Activated naive CD4-positive, alpha-beta T cell treated with anti-CD3 and anti-CD28 coated beads, Interleukin-2, amount 50 U/mL, for 24 hours (primary cell): ENCODE measurements around the gene DMRTC2.
A peak's percentile ranks its signal among the peaks of the same experiment; 100 is the strongest.

Experiments used
- H3K27ac Mint-ChIP-seq: one replicate; pipeline ENCODE4 v1.8.0; 2021; ENCODE audit warnings: mild to moderate bottlenecking, mixed read lengths
- H3K27me3 Mint-ChIP-seq: one replicate; pipeline ENCODE4 v1.8.0; 2021; ENCODE audit warnings: mixed read lengths
- H3K36me3 Mint-ChIP-seq: one replicate; pipeline ENCODE4 v1.8.0; 2021; ENCODE audit warnings: mixed read lengths
- H3K4me1 Mint-ChIP-seq: one replicate; pipeline ENCODE4 v1.8.0; 2021; ENCODE audit warnings: mixed read lengths
- H3K4me3 Mint-ChIP-seq: one replicate; pipeline ENCODE4 v1.8.0; 2021; ENCODE audit warnings: mild to moderate bottlenecking, mixed read lengths
- H3K9me3 Mint-ChIP-seq: one replicate; pipeline ENCODE4 v1.8.0; 2021; ENCODE audit warnings: mixed read lengths

Gene DMRTC2

DNA sequence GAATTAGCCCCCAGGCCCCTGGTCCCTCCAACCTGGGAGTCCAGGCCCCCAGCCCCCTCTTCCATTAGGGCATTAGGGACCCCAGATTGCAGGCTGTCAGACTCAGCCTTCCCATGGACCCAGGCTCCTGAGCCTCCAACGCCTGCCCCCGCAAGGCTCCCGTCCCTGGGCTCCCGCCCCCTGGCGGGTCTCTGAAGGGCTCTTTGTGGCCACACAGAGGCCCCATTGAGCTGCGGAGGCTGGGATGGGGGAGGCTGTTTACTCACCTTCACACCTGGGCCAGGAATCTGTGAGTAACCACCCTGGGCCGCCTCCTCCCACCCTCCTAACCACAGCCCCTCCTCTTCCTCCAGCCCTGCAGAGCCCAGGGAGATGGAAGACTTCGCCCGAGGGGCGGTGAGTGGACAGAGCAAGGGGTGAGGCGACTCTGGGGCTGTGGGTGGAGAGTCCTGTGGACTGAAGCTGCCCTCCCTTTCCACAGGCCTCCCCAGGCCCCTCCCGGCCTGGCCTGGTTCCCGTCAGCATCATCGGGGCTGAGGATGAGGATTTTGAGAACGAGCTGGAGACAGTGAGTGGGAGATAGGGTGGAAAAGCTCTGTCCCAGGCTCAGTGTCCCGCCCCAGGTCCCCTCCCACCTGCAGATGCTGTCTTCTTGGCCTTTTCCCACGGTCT is 43.0 kb downstream of the DMRTC2 start:
- H3K27ac Mint-ChIP-seq, result peak overlapping the region; percentile 80
- H3K9me3 Mint-ChIP-seq, result no peaks in the 10 kb centered on the region
- peaks cover 12% of the 10 kb centered on the region for H3K36me3 Mint-ChIP-seq
- H3K27me3 Mint-ChIP-seq, result no peaks in the 10 kb centered on the region
- peak overlapping the region; percentile 85 for H3K4me3 Mint-ChIP-seq
- peaks cover 54% of the 10 kb centered on the region for H3K4me1 Mint-ChIP-seq

DNA sequence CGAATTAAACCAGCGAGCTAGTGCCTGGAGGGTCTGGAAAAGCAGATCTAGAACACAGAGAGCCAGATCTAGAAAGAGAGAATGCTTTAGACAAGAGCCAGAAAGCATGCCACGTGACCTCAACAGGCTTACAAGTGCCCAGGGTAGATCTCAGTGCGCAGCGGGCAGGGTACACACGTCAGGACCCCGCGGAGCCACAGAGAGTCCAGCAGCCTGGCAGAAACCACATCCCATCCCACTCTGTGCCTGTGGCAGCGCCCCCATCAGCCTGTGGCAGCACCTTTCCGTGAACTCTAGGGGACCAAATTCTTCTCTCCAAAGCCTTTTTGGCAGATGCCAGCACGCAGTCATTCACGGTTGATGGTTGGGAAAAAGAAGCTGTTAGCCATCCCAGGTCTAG is 44.1 kb downstream of the DMRTC2 start:
- Mint-ChIP-seq H3K4me3 (peak overlapping the region; percentile 85), H3K4me1 (peaks cover 59% of the 10 kb centered on the region), H3K36me3 (peaks cover 8% of the 10 kb centered on the region), H3K27me3 (no peaks in the 10 kb centered on the region), H3K27ac (peak overlapping the region; percentile 86), H3K9me3 (no peaks in the 10 kb centered on the region)

DNA sequence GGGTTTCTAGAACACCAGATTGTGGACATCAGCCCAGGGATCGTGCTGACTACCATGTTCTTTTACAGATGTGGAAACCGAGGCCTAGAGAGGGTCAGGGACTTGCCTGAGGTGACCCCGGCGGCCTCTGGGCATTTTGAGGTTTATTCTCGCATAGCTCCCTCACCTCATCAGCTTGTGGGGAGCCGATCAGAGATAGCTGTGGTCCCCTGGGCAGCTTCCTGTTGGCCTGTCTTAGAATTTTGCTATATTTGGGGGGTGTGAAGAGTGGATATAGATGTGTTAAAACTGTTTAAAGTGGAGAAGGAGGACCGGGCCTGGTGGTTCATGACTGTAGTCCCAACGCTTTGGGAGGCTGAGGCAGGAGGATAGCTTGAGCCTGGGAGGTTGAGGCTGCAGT is 45.1 kb downstream of the DMRTC2 start:
- no peaks in the 10 kb centered on the region for H3K27me3 Mint-ChIP-seq

DNA sequence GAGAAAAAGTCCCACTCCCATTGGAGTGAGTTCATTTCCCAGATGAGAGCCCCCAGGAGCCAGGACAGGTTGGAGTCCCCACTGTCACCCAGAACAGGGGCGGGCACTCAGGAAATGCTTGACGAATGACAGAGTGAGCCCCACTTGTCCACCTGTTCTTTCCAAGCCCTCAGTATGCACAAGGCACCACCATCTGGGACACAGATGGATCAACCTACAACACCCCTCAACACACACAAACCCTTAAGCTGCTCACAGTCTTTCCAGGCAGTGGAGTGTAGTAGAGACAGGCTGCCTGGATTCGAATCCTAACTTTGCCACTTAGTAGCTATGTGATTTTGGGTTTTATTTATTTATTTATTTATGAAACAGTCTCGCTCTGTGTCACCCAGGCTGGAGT is 46.1 kb downstream of the DMRTC2 start:
- Mint-ChIP-seq H3K27ac (no peak overlapping the region), H3K4me1 (peaks cover 64% of the 10 kb centered on the region), H3K9me3 (no peaks in the 10 kb centered on the region), H3K36me3 (peaks cover 12% of the 10 kb centered on the region), H3K4me3 (no peak overlapping the region), H3K27me3 (no peaks in the 10 kb centered on the region)

More for the DNA sequence above, 45.1 kb downstream of the DMRTC2 start:
- Mint-ChIP-seq H3K36me3 (peaks cover 8% of the 10 kb centered on the region), H3K4me3 (peak overlapping the region; percentile 56), H3K27ac (peak overlapping the region; percentile 86), H3K9me3 (no peaks in the 10 kb centered on the region), H3K4me1 (peaks cover 65% of the 10 kb centered on the region)

DNA sequence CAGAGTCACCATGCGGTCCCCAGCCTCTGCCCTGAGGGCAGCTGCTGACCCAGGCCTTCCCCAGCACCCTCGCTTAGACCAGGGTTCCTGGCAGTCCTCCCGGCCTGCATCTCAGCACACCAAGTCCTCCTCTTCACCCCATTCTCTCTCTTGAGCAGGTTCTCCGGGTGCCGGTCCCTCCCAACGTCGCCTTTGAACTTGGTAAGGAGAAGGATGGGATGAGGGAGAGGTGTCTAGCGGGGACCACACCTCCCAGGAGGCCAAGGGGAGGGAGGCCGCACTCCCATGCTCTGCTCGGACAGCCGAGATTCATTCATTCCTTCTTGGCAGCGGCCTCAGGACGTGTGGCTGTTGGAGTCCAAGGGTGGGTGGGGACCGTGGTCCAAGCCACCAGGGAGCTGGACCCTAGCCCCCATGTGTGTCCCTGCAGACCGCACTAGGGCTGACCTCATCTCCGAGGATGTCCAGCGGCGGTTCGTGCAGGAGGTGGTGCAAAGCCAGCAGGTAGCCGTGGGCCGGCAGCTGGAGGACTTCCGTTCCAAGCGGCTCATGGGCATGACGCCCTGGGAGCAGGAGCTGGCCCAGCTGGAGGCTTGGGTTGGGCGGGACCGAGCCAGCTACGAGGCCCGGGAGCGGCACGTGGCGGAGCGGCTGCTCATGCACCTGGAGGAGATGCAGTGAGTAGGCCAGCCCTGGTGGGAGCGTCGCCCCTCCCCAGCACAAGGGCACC is 47.5 kb downstream of the DMRTC2 start:
- Mint-ChIP-seq H3K4me3 (no peak overlapping the region), H3K36me3 (peaks cover 12% of the 10 kb centered on the region), H3K4me1 (peaks cover 58% of the 10 kb centered on the region)

DNA sequence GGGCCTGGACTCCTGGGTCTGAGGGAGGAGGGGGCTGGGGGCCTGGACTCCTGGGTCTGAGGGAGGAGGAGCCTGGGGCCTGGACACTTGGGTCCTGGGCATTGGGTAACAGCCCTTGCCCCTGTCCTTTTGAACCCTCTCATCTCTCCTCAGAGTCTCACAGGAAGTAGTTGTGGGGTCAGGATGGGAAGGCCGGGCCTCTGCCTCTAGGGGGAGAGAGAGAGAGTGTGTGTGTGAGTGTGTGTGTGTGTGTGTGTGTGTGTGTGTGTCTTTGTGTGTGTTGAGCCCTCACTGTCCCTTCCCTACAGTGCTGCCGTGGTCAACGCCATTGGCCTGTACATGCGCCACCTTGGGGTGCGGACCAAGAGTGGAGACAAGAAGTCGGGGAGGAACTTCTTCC is 49.1 kb downstream of the DMRTC2 start:
- peaks cover 8% of the 10 kb centered on the region for H3K36me3 Mint-ChIP-seq
- H3K27ac Mint-ChIP-seq, result peak overlapping the region; percentile 91
- H3K4me3 Mint-ChIP-seq, result no peak overlapping the region
- no peaks in the 10 kb centered on the region for H3K9me3 Mint-ChIP-seq
- peaks cover 62% of the 10 kb centered on the region for H3K4me1 Mint-ChIP-seq
- H3K27me3 Mint-ChIP-seq, result no peaks in the 10 kb centered on the region

More for the DNA sequence above, 47.5 kb downstream of the DMRTC2 start:
- Mint-ChIP-seq H3K27me3 (no peaks in the 10 kb centered on the region), H3K27ac (no peak overlapping the region), H3K9me3 (no peaks in the 10 kb centered on the region)

DNA sequence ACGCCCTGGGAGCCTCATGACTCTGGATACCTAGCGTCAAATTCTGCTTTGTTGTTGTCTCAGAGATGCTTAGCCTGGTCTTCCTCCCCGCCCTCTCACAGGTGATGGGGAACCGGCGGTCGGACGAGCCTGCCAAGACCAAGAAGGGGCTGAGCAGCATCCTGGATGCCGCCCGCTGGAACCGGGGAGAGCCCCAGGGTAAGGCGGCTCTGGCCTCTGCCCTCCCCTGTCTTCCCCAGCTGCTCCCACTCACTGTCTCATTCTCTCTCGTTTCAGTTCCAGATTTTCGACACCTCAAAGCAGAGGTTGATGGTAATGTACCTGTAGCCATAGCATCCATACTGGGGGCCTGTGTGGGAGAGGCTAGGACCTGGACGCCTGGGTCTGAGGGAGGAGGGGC is 49.5 kb downstream of the DMRTC2 start:
- Mint-ChIP-seq H3K4me1 (peaks cover 62% of the 10 kb centered on the region), H3K27ac (peak overlapping the region; percentile 91), H3K4me3 (no peak overlapping the region)

DNA sequence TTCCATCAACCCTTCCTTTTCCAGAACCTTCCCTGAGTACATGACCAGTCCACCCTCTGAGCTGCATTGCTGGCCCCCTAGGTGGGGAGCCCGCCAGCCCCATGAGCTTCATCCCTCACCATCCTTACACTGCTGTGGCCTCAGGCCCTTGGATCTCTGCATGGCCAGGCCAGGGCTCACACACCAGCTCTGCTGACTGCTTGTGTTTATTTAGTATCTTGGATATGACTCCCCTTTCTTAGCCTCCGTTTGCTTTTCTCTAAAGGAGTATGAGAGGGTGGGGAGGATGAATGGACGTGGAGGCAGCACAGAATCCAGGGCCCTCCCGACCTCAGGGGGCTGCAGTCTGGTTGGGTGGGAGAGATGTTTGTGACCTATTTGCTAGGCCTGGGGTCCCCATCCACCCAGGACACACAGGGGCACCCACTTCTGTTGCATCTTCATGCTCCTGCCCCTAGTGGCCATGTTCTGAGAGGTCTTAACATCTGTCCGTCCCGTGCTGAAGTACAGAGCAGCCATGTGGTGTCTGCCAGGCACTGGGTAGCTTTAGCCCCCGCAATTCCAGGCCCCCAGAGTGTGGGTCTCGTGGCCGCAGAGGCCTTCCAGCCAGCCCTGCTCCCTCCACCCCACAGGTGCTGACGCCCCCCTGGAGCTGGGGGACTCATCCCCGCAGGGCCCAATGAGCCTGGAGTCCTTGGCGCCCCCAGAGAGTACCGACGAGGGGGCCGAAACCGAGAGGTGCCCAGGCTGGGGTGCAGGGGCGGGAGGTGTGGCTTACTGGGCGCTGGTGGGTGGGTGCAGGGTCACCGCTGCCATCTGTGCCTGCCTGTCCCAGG is 51.1 kb downstream of the DMRTC2 start:
- Mint-ChIP-seq H3K4me1 (peaks cover 64% of the 10 kb centered on the region), H3K4me3 (peak overlapping the region; percentile 42)

More for the DNA sequence above, 49.5 kb downstream of the DMRTC2 start:
- Mint-ChIP-seq H3K9me3 (no peaks in the 10 kb centered on the region), H3K27me3 (no peaks in the 10 kb centered on the region), H3K36me3 (peaks cover 11% of the 10 kb centered on the region)

DNA sequence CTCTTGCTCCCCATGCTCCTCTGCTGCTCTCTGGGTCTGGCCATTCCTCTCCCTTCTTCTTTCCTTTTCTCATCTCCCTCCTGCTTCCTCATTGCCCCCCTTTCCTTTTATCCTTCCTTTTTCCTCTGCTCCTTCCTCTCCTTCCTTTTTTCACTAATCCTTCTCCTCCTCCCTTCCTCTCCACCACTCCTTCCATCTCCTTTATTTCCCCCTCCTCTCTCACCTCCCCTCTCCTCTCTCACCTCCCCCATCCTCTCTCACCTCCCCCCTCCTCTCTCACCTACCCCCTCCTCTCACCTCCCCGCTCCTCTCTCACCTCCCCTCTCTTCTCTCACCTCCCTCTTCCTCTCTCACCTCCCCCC is 51.7 kb downstream of the DMRTC2 start:
- Mint-ChIP-seq H3K27me3 (no peaks in the 10 kb centered on the region), H3K27ac (peak overlapping the region; percentile 86), H3K4me1 (peaks cover 61% of the 10 kb centered on the region), H3K9me3 (no peaks in the 10 kb centered on the region), H3K4me3 (no peak overlapping the region), H3K36me3 (peaks cover 10% of the 10 kb centered on the region)

More for the DNA sequence above, 51.1 kb downstream of the DMRTC2 start:
- Mint-ChIP-seq H3K27ac (peak overlapping the region; percentile 95), H3K36me3 (peaks cover 10% of the 10 kb centered on the region), H3K27me3 (no peaks in the 10 kb centered on the region), H3K9me3 (no peaks in the 10 kb centered on the region)

DNA sequence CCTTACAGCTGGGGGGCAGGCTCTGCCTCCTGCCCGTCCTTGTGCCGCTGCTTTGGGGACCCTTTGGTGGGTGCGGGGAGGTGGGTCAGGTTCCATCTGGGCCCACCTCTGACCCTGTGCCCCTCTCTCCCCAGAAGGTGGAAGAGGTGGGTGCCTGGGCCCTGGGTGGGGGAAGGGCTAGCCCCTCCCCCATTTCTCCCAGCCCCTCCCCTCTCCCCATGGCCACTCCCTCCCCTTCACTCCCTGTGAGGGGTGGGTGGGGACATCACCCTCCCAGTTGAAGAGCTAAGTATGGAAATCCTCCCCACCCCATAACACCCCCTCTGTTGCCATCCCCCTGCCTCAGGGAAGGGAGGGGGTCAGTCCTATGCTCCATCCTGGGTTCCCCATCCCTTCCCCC is 52.3 kb downstream of the DMRTC2 start:
- Mint-ChIP-seq H3K4me1 (peaks cover 62% of the 10 kb centered on the region), H3K27ac (no peak overlapping the region), H3K9me3 (no peaks in the 10 kb centered on the region), H3K27me3 (no peaks in the 10 kb centered on the region), H3K4me3 (no peak overlapping the region), H3K36me3 (peaks cover 10% of the 10 kb centered on the region)

DNA sequence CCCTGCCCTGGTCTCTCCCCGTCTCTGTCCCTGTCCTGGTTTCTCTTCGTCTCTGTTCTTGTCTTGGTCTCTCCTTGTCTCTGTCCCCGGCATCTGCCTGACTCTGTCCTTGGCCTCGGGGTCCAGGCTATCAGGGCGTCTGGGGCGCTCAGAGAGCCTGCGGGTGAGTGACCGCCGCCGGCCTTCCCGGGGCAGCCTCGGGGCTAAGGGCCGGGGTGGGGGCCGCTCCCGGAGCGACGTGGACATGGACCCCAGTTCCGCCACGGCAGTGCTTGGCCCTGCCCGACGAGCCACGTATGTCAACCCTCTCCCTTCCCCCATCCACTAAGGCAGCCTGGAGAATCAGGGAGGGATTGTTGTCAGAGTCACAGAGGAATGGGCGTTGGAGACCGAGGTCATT is 53.0 kb downstream of the DMRTC2 start:
- Mint-ChIP-seq H3K4me3 (no peak overlapping the region), H3K36me3 (peaks cover 10% of the 10 kb centered on the region), H3K4me1 (peaks cover 60% of the 10 kb centered on the region), H3K27ac (peak overlapping the region; percentile 96), H3K9me3 (no peaks in the 10 kb centered on the region), H3K27me3 (no peaks in the 10 kb centered on the region)

DNA sequence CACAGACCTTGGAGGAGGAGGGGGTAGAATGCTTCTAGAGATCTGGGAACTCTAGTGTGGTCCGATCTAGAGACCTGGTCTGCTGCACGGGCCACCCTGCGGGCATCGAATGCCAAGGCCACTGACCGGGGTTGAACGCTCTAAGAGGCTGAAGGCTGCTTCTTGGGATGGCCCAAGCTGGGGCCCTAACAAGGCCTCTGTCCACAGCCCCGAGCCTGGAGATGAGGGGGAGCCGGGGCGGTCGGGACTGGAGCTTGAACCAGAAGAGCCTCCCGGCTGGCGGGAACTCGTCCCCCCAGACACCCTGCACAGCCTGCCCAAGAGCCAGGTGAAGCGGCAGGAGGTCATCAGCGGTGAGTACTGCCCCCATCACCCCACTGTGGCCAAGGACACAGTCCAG is 53.4 kb downstream of the DMRTC2 start:
- Mint-ChIP-seq H3K4me3 (no peak overlapping the region), H3K4me1 (peaks cover 56% of the 10 kb centered on the region), H3K27ac (peak overlapping the region; percentile 79), H3K27me3 (no peaks in the 10 kb centered on the region), H3K36me3 (peaks cover 10% of the 10 kb centered on the region), H3K9me3 (no peaks in the 10 kb centered on the region)
